GM23338 (cell line): ENCODE results near the gene ANKS1B. TPM values are rescaled to one million over a fixed set of nuclear protein-coding genes. Genes with fewer than 3 reads are reported as not detected.

Experiments
- ATAC-seq: fragments of 200-7000 bp; cut with Tn5 transposase; 3 replicates; pipeline ENCODE4 v1.9.1; 2020
- DNase-seq: peaks from one replicate; pipeline ENCODE4 v3.0.0-alpha.2; 2015; ENCODE audit warnings: low spot score
- H2AFZ ChIP-seq: fragments of 200-600 bp; sonication (generic); 2 replicates; pipeline ENCODE4 v1.8.0; 2016; ENCODE audit warnings: antibody characterized with exemption, mild to moderate bottlenecking, moderate library complexity
- H3F3A ChIP-seq: fragments of 200-600 bp; sonication (generic); replicated peaks from 2 replicates; pipeline ENCODE4 v1.8.0; 2017; ENCODE audit warnings: antibody characterized with exemption, mixed run types, low read depth
- H3K27ac ChIP-seq: fragments of 200-600 bp; sonication (generic); 2 replicates; pipeline ENCODE4 v1.6.1; 2016; ENCODE audit warnings: low read depth
- H3K27me3 ChIP-seq: fragments of 200-600 bp; sonication (generic); 2 replicates; pipeline ENCODE4 v1.8.0; 2016; ENCODE audit warnings: mild to moderate bottlenecking, mixed run types, moderate library complexity; ENCODE audit not compliant: insufficient read depth
- H3K36me3 ChIP-seq: fragments of 200-600 bp; sonication (generic); 2 replicates; pipeline ENCODE4 v1.8.0; 2016; ENCODE audit warnings: mild to moderate bottlenecking; ENCODE audit not compliant: insufficient read depth
- H3K4me1 ChIP-seq: fragments of 200-600 bp; sonication (generic); 2 replicates; pipeline ENCODE4 v1.8.0; 2016; ENCODE audit warnings: mild to moderate bottlenecking, moderate library complexity; ENCODE audit not compliant: insufficient read depth
- H3K4me2 ChIP-seq: fragments of 200-600 bp; sonication (generic); 2 replicates; pipeline ENCODE4 v1.7.1; 2017; ENCODE audit warnings: mixed run types
- H3K4me3 ChIP-seq: fragments of 200-600 bp; sonication (generic); 2 replicates; pipeline ENCODE4 v1.6.1; 2016; ENCODE audit warnings: mixed run types
- H3K79me2 ChIP-seq: fragments of 200-600 bp; sonication (generic); replicated peaks from 2 replicates; pipeline ENCODE4 v1.8.0; 2017; ENCODE audit warnings: mild to moderate bottlenecking; ENCODE audit not compliant: insufficient read depth
- H3K9me2 ChIP-seq: fragments of 200-600 bp; sonication (generic); 2 replicates; pipeline ENCODE4 v1.8.0; 2017; ENCODE audit not compliant: insufficient read depth
- H4K20me1 ChIP-seq: fragments of 200-600 bp; sonication (generic); replicated peaks from 2 replicates; pipeline ENCODE4 v1.8.0; 2017; ENCODE audit warnings: mild to moderate bottlenecking; ENCODE audit not compliant: insufficient read depth
- H3K27ac Mint-ChIP-seq: 2 replicates; pipeline ENCODE4 v1.8.0; 2020; ENCODE audit warnings: inconsistent platforms, mild to moderate bottlenecking, moderate library complexity, mixed read lengths
- H3K27me3 Mint-ChIP-seq: 3 replicates; pipeline ENCODE4 v1.8.0; 2022; ENCODE audit warnings: low read depth, mild to moderate bottlenecking, moderate library complexity, mixed read lengths, inconsistent platforms; ENCODE audit not compliant: insufficient read depth, poor library complexity
- H3K36me3 Mint-ChIP-seq: 3 replicates; pipeline ENCODE4 v1.8.0; 2021; ENCODE audit warnings: low read depth, mild to moderate bottlenecking, inconsistent platforms, moderate library complexity, mixed read lengths
- H3K4me1 Mint-ChIP-seq: 3 replicates; pipeline ENCODE4 v1.8.0; 2020; ENCODE audit warnings: mild to moderate bottlenecking, inconsistent platforms, mixed read lengths
- H3K4me3 Mint-ChIP-seq: 3 replicates; pipeline ENCODE4 v1.8.0; 2021; ENCODE audit warnings: moderate library complexity, mild to moderate bottlenecking, inconsistent platforms, mixed read lengths
- H3K9me3 Mint-ChIP-seq: 3 replicates; pipeline ENCODE4 v1.8.0; 2020; ENCODE audit warnings: moderate library complexity, mild to moderate bottlenecking, inconsistent platforms, mixed read lengths
- CREB1 ChIP-seq: fragments of 250-450 bp; sonication (Bioruptor Pico); IDR thresholded peaks from 2 replicates; pipeline ENCODE4 v1.5.0; 2020; ENCODE audit warnings: low read depth, mild to moderate bottlenecking, moderate library complexity
- ETS1 ChIP-seq: IDR thresholded peaks from 2 replicates; pipeline ENCODE4 v1.6.1; 2016; ENCODE audit warnings: antibody characterized with exemption
- EZH2 ChIP-seq: fragments of 200-600 bp; sonication (generic); IDR thresholded peaks from one replicate; pipeline ENCODE4 v1.8.0; 2017; ENCODE audit warnings: antibody characterized with exemption, mild to moderate bottlenecking, low read depth; ENCODE audit not compliant: unreplicated experiment
- EZH2phosphoT487 ChIP-seq: fragments of 200-600 bp; sonication (generic); IDR thresholded peaks from one replicate; pipeline ENCODE4 v1.8.1; 2018; ENCODE audit warnings: antibody characterized with exemption; ENCODE audit not compliant: unreplicated experiment
- JUNB ChIP-seq: IDR thresholded peaks from one replicate; pipeline ENCODE4 v1.6.1; 2016; ENCODE audit warnings: antibody characterized with exemption; ENCODE audit not compliant: unreplicated experiment
- NANOG ChIP-seq: IDR thresholded peaks from 2 replicates; pipeline ENCODE4 v1.6.1; 2016; ENCODE audit warnings: antibody characterized with exemption, borderline replicate concordance
- REST ChIP-seq: IDR thresholded peaks from one replicate; pipeline ENCODE4 v1.6.1; 2018; ENCODE audit warnings: antibody characterized with exemption; ENCODE audit not compliant: unreplicated experiment
- ZNF114 ChIP-seq: fragments of 250-450 bp; sonication (Bioruptor Pico); IDR thresholded peaks from 2 replicates; pipeline ENCODE4 v1.5.0; 2020; ENCODE audit warnings: mild to moderate bottlenecking, moderate library complexity
- ZNF462 ChIP-seq: fragments of 250-450 bp; sonication (Bioruptor Pico); IDR thresholded peaks from 2 replicates; pipeline ENCODE4 v1.5.0; 2020; ENCODE audit warnings: mild to moderate bottlenecking, moderate library complexity
- polyA plus RNA-seq: library from polyadenylated mRNA; unstranded; fragments of >200 nt; fragmentation: Nextera tagmentation; extraction: Ambion mirVana; gene quantifications from 2 replicates; pipeline ENCODE4 v1.2.1, GENCODE V29; 2016
- total RNA-seq: library from RNA; depleted of rRNA; stranded (reverse); fragments of >200 nt; shearing (Covaris generic); gene quantifications from 2 replicates; pipeline ENCODE4 v1.2.3, GENCODE V29; 2014

Gene ANKS1B
- total and polyA plus RNA-seq, 2 experiments from 2014 or later = 4.3 to 5.8 TPM

- TF ChIP-seq ETS1 (no peak), JUNB (no peak), REST (no peak)
Observed at GRCh38 chr12:99618657-99619056, 366.1 kb downstream of the ANKS1B start (continued).

GRCh38 chr12:99611599-99611998 lies 373.1 kb downstream of the ANKS1B start:
- TF ChIP-seq JUNB (no peak), NANOG (no peak), EZH2 (no peak), REST (no peak), ETS1 (no peak), ZNF462 (CRISPR knock-in tag) (no peak), CREB1 (CRISPR knock-in tag) (no peak), EZH2phosphoT487 (no peak), ZNF114 (CRISPR knock-in tag) (no peak)
- H3K4me1 Mint-ChIP-seq = peaks cover 44% of the 10 kb centered on the region
- H3K9me3 Mint-ChIP-seq = no peaks in the 10 kb centered on the region
- no peaks in the 10 kb centered on the region for H3K36me3 ChIP-seq
- 0 out of 2 replicates have a peak overlapping the region, but pooled peaks have one; percentile 62 for H3K4me2 ChIP-seq
- ATAC-seq (no peak), DNase-seq (no peak)
- no peaks in the 10 kb centered on the region for H3K36me3 Mint-ChIP-seq
- peaks cover 9% of the 10 kb centered on the region for H3K9me2 ChIP-seq
- H3K27ac ChIP-seq = no peak overlapping the region
- no peaks in the 10 kb centered on the region for H3K27me3 ChIP-seq
- no peaks in the 10 kb centered on the region for H3K79me2 ChIP-seq
- no peak overlapping the region for H3K4me3 Mint-ChIP-seq
- H2AFZ ChIP-seq = no peak overlapping the region
- H3K27ac Mint-ChIP-seq = no peak overlapping the region
- H3K4me3 ChIP-seq = no peak overlapping the region
- H3K4me1 ChIP-seq = peaks cover 46% of the 10 kb centered on the region
- H3K27me3 Mint-ChIP-seq = peaks cover 5% of the 10 kb centered on the region
- H4K20me1 ChIP-seq = no peaks in the 10 kb centered on the region
- H3F3A ChIP-seq = no peaks in the 10 kb centered on the region
